C4-2B (cell line): Measurements from ENCODE around the gene DCBLD2.
"Not testable (repeated sequence)": the region's sequence is repeated elsewhere in the genome, so short reads cannot be mapped to it uniquely, and the experiment has no call there.

Experiments
- H3K27ac ChIP-seq: fragments of 450-650 bp; 2 replicates; pipeline ENCODE4 v1.5.1; 2017
- CTCF ChIP-seq: fragments of 450-650 bp; conservative IDR thresholded peaks from 2 replicates; pipeline ENCODE4 v1.5.1; 2017; ENCODE audit warnings: mild to moderate bottlenecking
- ZFX ChIP-seq: fragments of 450-650 bp; IDR thresholded peaks from 2 replicates; pipeline ENCODE4 v1.6.1; 2017

Gene DCBLD2

GRCh38 chr3:98877132-98877531 lies 24.4 kb downstream of the DCBLD2 start:
- TF ChIP-seq ZFX (no peak), CTCF (no peak)

DNA sequence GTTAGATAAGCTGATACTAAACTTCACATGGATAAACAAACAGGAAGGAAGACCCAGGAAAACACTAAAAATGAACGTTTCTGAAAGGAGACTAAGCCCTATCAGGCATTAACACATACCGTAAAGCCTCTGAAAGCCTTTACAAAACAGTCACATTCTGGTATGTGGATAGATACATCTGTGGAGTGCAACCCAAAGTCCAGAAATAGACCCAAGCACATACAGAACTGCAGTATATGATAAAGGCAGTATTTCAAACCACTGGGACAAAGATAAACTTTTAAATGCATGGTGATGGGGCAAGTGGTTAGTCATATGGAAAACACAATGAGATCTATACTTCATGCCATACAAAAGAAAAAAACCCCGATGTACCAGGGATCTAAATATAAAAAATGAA lies 26.0 kb downstream of the DCBLD2 start:
- TF ChIP-seq ZFX: no peak
- TF ChIP-seq CTCF: no peak
- no peak overlapping the region for H3K27ac ChIP-seq

More at GRCh38 chr3:98877132-98877531, 24.4 kb downstream of the DCBLD2 start:
- H3K27ac ChIP-seq: no peak overlapping the region

DNA sequence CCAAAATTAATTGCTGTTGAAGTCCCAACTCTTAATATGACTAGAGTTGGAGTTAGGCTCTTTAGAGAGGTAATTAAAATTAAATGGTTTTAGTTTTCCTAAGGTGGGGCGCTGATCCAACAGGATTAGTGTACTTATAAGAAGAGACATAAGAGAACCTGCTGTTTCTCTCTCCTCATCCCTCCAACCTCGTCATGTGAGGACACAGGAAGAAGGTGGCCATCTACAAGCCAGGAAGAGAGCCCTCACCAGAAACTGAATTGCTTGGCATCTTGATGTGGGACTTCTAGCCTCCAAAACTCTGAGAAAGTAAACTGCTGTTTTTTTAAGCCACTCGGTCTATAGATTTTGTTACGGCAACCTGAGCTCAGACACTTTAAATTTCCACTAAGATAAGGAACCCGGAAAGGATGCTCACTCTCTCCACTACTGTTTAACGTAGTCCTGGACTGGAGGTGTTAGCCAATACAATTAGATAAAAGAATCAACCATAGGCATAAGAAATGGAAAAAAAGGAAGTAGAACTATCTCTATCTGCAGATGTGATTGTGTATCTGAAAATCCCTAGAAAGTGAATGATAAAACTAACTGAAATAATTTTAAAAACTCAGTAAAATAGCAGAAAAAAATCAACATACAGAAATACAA lies 26.8 kb downstream of the DCBLD2 start:
- TF ChIP-seq ZFX: no peak
- no peak for TF ChIP-seq CTCF
- H3K27ac ChIP-seq: no peak overlapping the region

DNA sequence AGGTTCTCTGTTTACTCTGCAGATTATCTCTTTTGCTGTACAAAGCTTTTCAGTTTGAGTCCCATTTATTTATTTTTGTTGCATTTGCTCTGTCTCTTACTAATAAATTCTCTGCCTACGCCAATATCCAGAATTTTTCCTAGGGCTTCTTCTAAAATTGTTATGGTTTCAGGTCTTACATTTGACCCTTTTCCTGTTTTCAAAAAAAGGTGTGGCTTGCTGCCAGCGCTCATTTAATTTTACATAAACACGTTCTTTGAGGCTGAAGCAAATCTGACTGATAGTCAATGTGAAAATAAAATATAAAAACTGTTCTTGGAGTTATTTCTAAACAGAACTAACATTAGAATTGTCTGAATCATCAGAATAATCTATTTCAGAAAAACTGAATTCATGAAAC lies 32.1 kb downstream of the DCBLD2 start:
- no peak for TF ChIP-seq CTCF
- no peak for TF ChIP-seq ZFX
- H3K27ac ChIP-seq: no peak overlapping the region

DNA sequence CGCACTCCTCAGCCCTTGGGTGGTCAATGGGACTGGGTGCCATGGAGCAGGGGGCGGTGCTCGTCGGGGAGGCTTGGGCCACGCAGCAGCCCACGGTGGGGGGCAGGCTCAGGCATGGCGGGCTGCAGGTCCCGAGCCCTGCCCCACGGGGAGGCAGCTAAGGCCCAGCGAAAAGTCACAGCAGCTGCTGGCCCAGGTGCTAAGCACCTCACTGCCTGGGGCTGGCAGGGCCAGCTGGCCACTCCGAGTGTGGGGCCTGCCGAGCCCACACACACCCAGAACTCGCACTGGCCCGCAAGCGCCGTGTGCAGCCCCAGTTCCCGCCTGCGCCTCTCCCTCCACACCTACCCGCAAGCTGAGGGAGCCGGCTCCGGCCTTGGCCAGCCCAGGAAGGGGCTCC lies 43.5 kb downstream of the DCBLD2 start:
- not testable (repeated sequence) for H3K27ac ChIP-seq

- H3K27ac ChIP-seq: not testable (repeated sequence)
Measured at GRCh38 chr3:98857258-98857657, 44.2 kb downstream of the DCBLD2 start.

DNA sequence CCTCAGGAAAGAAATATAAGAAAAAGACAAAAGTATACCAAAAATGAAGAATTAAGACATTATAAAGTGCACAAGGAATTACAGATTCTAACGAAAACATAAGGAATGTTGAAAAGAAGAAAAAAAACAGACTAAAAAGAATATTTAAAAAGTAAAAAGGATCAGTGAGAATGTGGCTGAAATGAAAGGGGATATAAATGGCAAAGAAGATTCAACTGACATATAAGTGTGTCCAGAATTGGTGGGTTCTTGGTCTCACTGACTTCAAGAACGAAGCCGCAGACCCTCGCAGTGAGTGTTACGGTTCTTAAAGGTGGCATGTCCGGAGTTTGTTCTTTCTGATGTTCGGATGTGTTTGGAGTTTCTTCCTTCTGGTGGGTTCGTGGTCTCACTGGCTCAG lies 44.8 kb downstream of the DCBLD2 start:
- H3K27ac ChIP-seq: no peak overlapping the region
- TF ChIP-seq CTCF (no peak), ZFX (no peak)

GRCh38 chr3:98855806-98856400 lies 45.6 kb downstream of the DCBLD2 start:
- no peak overlapping the region for H3K27ac ChIP-seq
- TF ChIP-seq CTCF: no peak
- no peak for TF ChIP-seq ZFX
